Liver (tissue), 9 donors: ENCODE measurements around the gene PADI3. TPM values are rescaled to one million over a fixed set of nuclear protein-coding genes. Genes with fewer than 3 reads are reported as not detected.

Source experiments
- DNase-seq: peaks from one replicate; pipeline ENCODE4 v3.0.0-alpha.2; 2017; ENCODE audit warnings: low spot score
- H3K27ac ChIP-seq, 2 donors: one replicate each; pipeline ENCODE4 v1.7.0; 2013; ENCODE audit warnings: inconsistent platforms in 2 of 2, low read length in 2 of 2, control low read depth in 1 of 2, low read depth in 1 of 2, mild to moderate bottlenecking in 1 of 2
- H3K27me3 ChIP-seq, 4 donors: one replicate each; pipeline versions ENCODE4 v1.6.1 to v1.7.0; 2013; ENCODE audit warnings: low read length in 3 of 4, inconsistent platforms in 1 of 4, mild to moderate bottlenecking in 1 of 4, moderate library complexity in 1 of 4; ENCODE audit not compliant: control insufficient read depth in 4 of 4, insufficient read depth in 4 of 4
- H3K36me3 ChIP-seq, 4 donors: one replicate each; pipeline versions ENCODE4 v1.6.1 to v1.7.0; 2013; ENCODE audit warnings: low read length in 3 of 4, mild to moderate bottlenecking in 3 of 4, low read depth in 1 of 4, moderate library complexity in 1 of 4; ENCODE audit not compliant: control insufficient read depth in 4 of 4, insufficient read depth in 3 of 4
- H3K4me1 ChIP-seq, 4 donors: one replicate each; pipeline versions ENCODE4 v1.6.1 to v1.7.0; 2013; ENCODE audit warnings: low read length in 3 of 4, mild to moderate bottlenecking in 3 of 4, moderate library complexity in 1 of 4; ENCODE audit not compliant: control insufficient read depth in 4 of 4, insufficient read depth in 4 of 4
- H3K4me3 ChIP-seq, 3 donors: one replicate each; pipeline versions ENCODE4 v1.6.1 to v1.7.0; 2013; ENCODE audit warnings: low read length in 3 of 3, control low read depth in 1 of 3, low read depth in 1 of 3, mild to moderate bottlenecking in 1 of 3
- H3K9ac ChIP-seq, 2 donors: one replicate each; pipeline ENCODE4 v1.7.0; 2013; ENCODE audit warnings: low read length in 2 of 2, mild to moderate bottlenecking in 2 of 2, moderate library complexity in 2 of 2, control low read depth in 1 of 2, low read depth in 1 of 2
- H3K9me3 ChIP-seq, 4 donors: one replicate each; pipeline versions ENCODE4 v1.6.1 to v1.7.0; 2013; ENCODE audit warnings: low read length in 3 of 4; ENCODE audit not compliant: control insufficient read depth in 4 of 4
- ATF3 ChIP-seq: IDR thresholded peaks from 2 replicates; pipeline ENCODE4 v1.6.1; 2016; ENCODE audit warnings: antibody characterized with exemption
- EGR1 ChIP-seq, 2 donors: IDR thresholded peaks; 2 replicates each; pipeline ENCODE4 v1.6.1; 2016 to 2018; ENCODE audit warnings: antibody characterized with exemption in 2 of 2, low read depth in 2 of 2
- FOXA1 ChIP-seq: IDR thresholded peaks from 2 replicates; pipeline ENCODE4 v1.6.1; 2016; ENCODE audit warnings: antibody characterized with exemption
- FOXA2 ChIP-seq: IDR thresholded peaks from 2 replicates; pipeline ENCODE4 v1.6.1; 2016; ENCODE audit warnings: antibody characterized with exemption
- GABPA ChIP-seq, 2 donors: IDR thresholded peaks in 1 of 2; conservative IDR thresholded peaks in 1 of 2; 2 replicates each; pipeline ENCODE4 v1.6.1; 2016; ENCODE audit warnings: antibody characterized with exemption in 2 of 2, mild to moderate bottlenecking in 1 of 2, moderate library complexity in 1 of 2
- HNF4A ChIP-seq, 2 donors: conservative IDR thresholded peaks; 2 replicates each; pipeline ENCODE4 v1.6.1; 2016; ENCODE audit warnings: antibody characterized with exemption in 2 of 2, mild to moderate bottlenecking in 2 of 2
- HNF4G ChIP-seq: IDR thresholded peaks from 2 replicates; pipeline ENCODE4 v1.6.1; 2016; ENCODE audit warnings: antibody characterized with exemption
- JUND ChIP-seq, 2 donors: IDR thresholded peaks; 2 replicates each; pipeline ENCODE4 v1.6.1; 2016; ENCODE audit warnings: antibody characterized with exemption in 2 of 2
- NR2F2 ChIP-seq: IDR thresholded peaks from 2 replicates; pipeline ENCODE4 v1.6.1; 2016; ENCODE audit warnings: antibody characterized with exemption
- RAD21 ChIP-seq, 2 donors: IDR thresholded peaks; 2 replicates each; pipeline ENCODE4 v1.6.1; 2016; ENCODE audit warnings: antibody characterized with exemption in 2 of 2, mild to moderate bottlenecking in 2 of 2
- RXRA ChIP-seq, 2 donors: IDR thresholded peaks; 2 replicates each; pipeline ENCODE4 v1.6.1; 2017 to 2018; ENCODE audit warnings: antibody characterized with exemption in 2 of 2, mild to moderate bottlenecking in 1 of 2
- SP1 ChIP-seq: IDR thresholded peaks from 2 replicates; pipeline ENCODE4 v1.6.1; 2018; ENCODE audit warnings: antibody characterized with exemption, mild to moderate bottlenecking
- YY1 ChIP-seq: IDR thresholded peaks from 2 replicates; pipeline ENCODE4 v1.6.1; 2016; ENCODE audit warnings: antibody characterized with exemption, mild to moderate bottlenecking
- WGBS: extraction: QIAGEN DNeasy Blood & Tissue Kit; methylation state at CpG from one replicate; pipeline ENCODE4 v1.1.7; 2013; 5-methylcytosine and 5-hydroxymethylcytosine counted together
- polyA plus RNA-seq, 2 donors: library from polyadenylated mRNA; stranded (reverse) in 1 of 2; unstranded in 1 of 2; fragments of 200-250 nt in 1 of 2; fragments of >200 nt in 1 of 2; fragmentation: Nextera tagmentation in 1 of 2; extraction: Ambion mirVana in 1 of 2; gene quantifications; one replicate each; pipeline versions ENCODE4 v1.2.1 to v1.2.3, GENCODE V29; 2013 to 2015
- total RNA-seq, 2 donors: library from RNA; depleted of rRNA; stranded (reverse); fragments of >200 nt; gene quantifications; one replicate each; pipeline ENCODE4 v1.2.3, GENCODE V29; 2014
- TF ChIP-seq, protein P1 (sequence below): IDR thresholded peaks from 2 replicates; pipeline ENCODE4 v1.6.1; 2016; ENCODE audit warnings: antibody characterized with exemption
- TF ChIP-seq, protein P2 (sequence below): IDR thresholded peaks from 2 replicates; pipeline ENCODE4 v1.6.1; 2016; ENCODE audit warnings: antibody characterized with exemption, mild to moderate bottlenecking
- TF ChIP-seq, protein P3 (sequence below): IDR thresholded peaks from 2 replicates; pipeline ENCODE4 v1.6.1; 2016; ENCODE audit warnings: antibody characterized with exemption
- TF ChIP-seq, protein P4 (sequence below): fragments of 150-350 bp; IDR thresholded peaks from 2 replicates; pipeline ENCODE4 v1.5.1; 2017; ENCODE audit warnings: improper control_type of control experiment, low read depth, low read length; ENCODE audit not compliant: missing input control
- donor health status: healthy.
- donor health status: healthy.
- donor health status: healthy.
- donor health status: healthy.
- donor health status: healthy.

The PADI3 gene
- total and polyA plus RNA-seq, 4 donors, result not detected

GRCh38 chr1:17227358-17227915 is 21.5 kb upstream of the PADI3 start:
- H3K9me3 ChIP-seq, result no peaks in the 10 kb centered on the region
- no peak overlapping the region for H3K4me3 ChIP-seq
- H3K9ac ChIP-seq, result no peak overlapping the region
- 81% methylated on average over 7 of the region's 7 CpGs for WGBS
- no peak overlapping the region for H3K27ac ChIP-seq
- no peak for TF ChIP-seq FOXA2
- TF ChIP-seq HNF4G, result no peak
- no peak for TF ChIP-seq HNF4A (conservative IDR thresholded peaks at IDR 0.05)
- no peak for TF ChIP-seq EGR1 (IDR thresholded peaks at IDR 0.05; ENCODE audit: low read depth in 2 of 2)
- no peak for TF ChIP-seq SP1
- no peak for TF ChIP-seq ATF3
- TF ChIP-seq, protein P1, sequence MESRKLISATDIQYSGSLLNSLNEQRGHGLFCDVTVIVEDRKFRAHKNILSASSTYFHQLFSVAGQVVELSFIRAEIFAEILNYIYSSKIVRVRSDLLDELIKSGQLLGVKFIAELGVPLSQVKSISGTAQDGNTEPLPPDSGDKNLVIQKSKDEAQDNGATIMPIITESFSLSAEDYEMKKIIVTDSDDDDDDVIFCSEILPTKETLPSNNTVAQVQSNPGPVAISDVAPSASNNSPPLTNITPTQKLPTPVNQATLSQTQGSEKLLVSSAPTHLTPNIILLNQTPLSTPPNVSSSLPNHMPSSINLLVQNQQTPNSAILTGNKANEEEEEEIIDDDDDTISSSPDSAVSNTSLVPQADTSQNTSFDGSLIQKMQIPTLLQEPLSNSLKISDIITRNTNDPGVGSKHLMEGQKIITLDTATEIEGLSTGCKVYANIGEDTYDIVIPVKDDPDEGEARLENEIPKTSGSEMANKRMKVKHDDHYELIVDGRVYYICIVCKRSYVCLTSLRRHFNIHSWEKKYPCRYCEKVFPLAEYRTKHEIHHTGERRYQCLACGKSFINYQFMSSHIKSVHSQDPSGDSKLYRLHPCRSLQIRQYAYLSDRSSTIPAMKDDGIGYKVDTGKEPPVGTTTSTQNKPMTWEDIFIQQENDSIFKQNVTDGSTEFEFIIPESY, result no peak
- no peak for TF ChIP-seq RAD21 (IDR thresholded peaks at IDR 0.05)
- no peak for TF ChIP-seq NR2F2
- TF ChIP-seq FOXA1, result no peak
- no peak for TF ChIP-seq YY1
- TF ChIP-seq GABPA (IDR thresholded peaks at IDR 0.05 in 1 of 2, conservative IDR thresholded peaks at IDR 0.05 in 1 of 2), result no peak
- no peak for TF ChIP-seq RXRA (IDR thresholded peaks at IDR 0.05)
- TF ChIP-seq, protein P2, sequence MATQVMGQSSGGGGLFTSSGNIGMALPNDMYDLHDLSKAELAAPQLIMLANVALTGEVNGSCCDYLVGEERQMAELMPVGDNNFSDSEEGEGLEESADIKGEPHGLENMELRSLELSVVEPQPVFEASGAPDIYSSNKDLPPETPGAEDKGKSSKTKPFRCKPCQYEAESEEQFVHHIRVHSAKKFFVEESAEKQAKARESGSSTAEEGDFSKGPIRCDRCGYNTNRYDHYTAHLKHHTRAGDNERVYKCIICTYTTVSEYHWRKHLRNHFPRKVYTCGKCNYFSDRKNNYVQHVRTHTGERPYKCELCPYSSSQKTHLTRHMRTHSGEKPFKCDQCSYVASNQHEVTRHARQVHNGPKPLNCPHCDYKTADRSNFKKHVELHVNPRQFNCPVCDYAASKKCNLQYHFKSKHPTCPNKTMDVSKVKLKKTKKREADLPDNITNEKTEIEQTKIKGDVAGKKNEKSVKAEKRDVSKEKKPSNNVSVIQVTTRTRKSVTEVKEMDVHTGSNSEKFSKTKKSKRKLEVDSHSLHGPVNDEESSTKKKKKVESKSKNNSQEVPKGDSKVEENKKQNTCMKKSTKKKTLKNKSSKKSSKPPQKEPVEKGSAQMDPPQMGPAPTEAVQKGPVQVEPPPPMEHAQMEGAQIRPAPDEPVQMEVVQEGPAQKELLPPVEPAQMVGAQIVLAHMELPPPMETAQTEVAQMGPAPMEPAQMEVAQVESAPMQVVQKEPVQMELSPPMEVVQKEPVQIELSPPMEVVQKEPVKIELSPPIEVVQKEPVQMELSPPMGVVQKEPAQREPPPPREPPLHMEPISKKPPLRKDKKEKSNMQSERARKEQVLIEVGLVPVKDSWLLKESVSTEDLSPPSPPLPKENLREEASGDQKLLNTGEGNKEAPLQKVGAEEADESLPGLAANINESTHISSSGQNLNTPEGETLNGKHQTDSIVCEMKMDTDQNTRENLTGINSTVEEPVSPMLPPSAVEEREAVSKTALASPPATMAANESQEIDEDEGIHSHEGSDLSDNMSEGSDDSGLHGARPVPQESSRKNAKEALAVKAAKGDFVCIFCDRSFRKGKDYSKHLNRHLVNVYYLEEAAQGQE, result no peak
- TF ChIP-seq, protein P3, sequence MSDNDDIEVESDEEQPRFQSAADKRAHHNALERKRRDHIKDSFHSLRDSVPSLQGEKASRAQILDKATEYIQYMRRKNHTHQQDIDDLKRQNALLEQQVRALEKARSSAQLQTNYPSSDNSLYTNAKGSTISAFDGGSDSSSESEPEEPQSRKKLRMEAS, result no peak
- TF ChIP-seq, protein P4, sequence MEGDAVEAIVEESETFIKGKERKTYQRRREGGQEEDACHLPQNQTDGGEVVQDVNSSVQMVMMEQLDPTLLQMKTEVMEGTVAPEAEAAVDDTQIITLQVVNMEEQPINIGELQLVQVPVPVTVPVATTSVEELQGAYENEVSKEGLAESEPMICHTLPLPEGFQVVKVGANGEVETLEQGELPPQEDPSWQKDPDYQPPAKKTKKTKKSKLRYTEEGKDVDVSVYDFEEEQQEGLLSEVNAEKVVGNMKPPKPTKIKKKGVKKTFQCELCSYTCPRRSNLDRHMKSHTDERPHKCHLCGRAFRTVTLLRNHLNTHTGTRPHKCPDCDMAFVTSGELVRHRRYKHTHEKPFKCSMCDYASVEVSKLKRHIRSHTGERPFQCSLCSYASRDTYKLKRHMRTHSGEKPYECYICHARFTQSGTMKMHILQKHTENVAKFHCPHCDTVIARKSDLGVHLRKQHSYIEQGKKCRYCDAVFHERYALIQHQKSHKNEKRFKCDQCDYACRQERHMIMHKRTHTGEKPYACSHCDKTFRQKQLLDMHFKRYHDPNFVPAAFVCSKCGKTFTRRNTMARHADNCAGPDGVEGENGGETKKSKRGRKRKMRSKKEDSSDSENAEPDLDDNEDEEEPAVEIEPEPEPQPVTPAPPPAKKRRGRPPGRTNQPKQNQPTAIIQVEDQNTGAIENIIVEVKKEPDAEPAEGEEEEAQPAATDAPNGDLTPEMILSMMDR, result no peak
- no peaks in the 10 kb centered on the region for H3K36me3 ChIP-seq
- no peak for DNase-seq
- peaks cover 0 to 3% (median under 1%) of the 10 kb centered on the region in 4 donors for H3K27me3 ChIP-seq
- no peaks in the 10 kb centered on the region for H3K4me1 ChIP-seq

- 76% methylated on average over 8 of the region's 8 CpGs for WGBS
- H3K4me3 ChIP-seq, result no peak overlapping the region
Measured at GRCh38 chr1:17228619-17229018, 20.3 kb upstream of the PADI3 start.

More at GRCh38 chr1:17228619-17229018, 20.3 kb upstream of the PADI3 start:
- Histone ChIP-seq H3K9ac (no peak overlapping the region), H3K36me3 (no peaks in the 10 kb centered on the region), H3K9me3 (no peaks in the 10 kb centered on the region), H3K4me1 (no peaks in the 10 kb centered on the region), H3K27me3 (peaks cover 0 to 3% (median under 1%) of the 10 kb centered on the region in 4 donors), H3K27ac (no peak overlapping the region)
- TF ChIP-seq EGR1 (IDR thresholded peaks at IDR 0.05; ENCODE audit: low read depth in 2 of 2) (no peak), GABPA (IDR thresholded peaks at IDR 0.05 in 1 of 2, conservative IDR thresholded peaks at IDR 0.05 in 1 of 2) (no peak), NR2F2 (no peak), JUND (IDR thresholded peaks at IDR 0.05) (no peak), RAD21 (IDR thresholded peaks at IDR 0.05) (no peak)
- no peak for DNase-seq
